Uterus (tissue), 4 donors: ENCODE data around the gene NSRP1. TPM values are rescaled to one million over a fixed set of nuclear protein-coding genes. Genes with fewer than 3 reads are reported as not detected.
"Not testable (repeated sequence)": the region's sequence is repeated elsewhere in the genome, so short reads cannot be mapped to it uniquely, and the experiment has no call there.

Experiments
- DNase-seq, 2 donors: peaks; one replicate each; pipeline ENCODE4 v3.0.0-alpha.2; 2019 to 2020
- H3K27ac ChIP-seq, 2 donors: fragments of 200-600 bp; sonication (generic); 1 replicate in 1 of 2; 2 replicates in 1 of 2; pipeline ENCODE4 v1.5.1; 2016 to 2018
- H3K27me3 ChIP-seq, 2 donors: fragments of 200-600 bp; sonication (generic); one replicate each; pipeline ENCODE4 v1.5.1; 2018 to 2019; ENCODE audit warnings: control low read depth in 1 of 2
- H3K36me3 ChIP-seq, 2 donors: fragments of 200-600 bp; sonication (generic); one replicate each; pipeline ENCODE4 v1.5.1; 2019; ENCODE audit warnings: control low read depth in 1 of 2
- H3K4me1 ChIP-seq, 2 donors: fragments of 200-600 bp; sonication (generic); one replicate each; pipeline ENCODE4 v1.5.1; 2018 to 2019; ENCODE audit warnings: control low read depth in 1 of 2
- H3K4me3 ChIP-seq, 2 donors: fragments of 200-600 bp; sonication (generic); 1 replicate in 1 of 2; 2 replicates in 1 of 2; pipeline ENCODE4 v1.5.1; 2018 to 2019; ENCODE audit warnings: mild to moderate bottlenecking in 1 of 2
- H3K9me3 ChIP-seq, 2 donors: fragments of 200-600 bp; sonication (generic); one replicate each; pipeline ENCODE4 v1.5.1; 2019; ENCODE audit warnings: control low read depth in 1 of 2
- POLR2A ChIP-seq, 2 donors: fragments of 450-650 bp; IDR thresholded peaks; one replicate each; pipeline ENCODE4 v1.6.1; 2016; ENCODE audit warnings: antibody characterized with exemption in 2 of 2, mild to moderate bottlenecking in 1 of 2, moderate library complexity in 1 of 2
- intact Hi-C: fragments of 100-400 bp; cut with DNase I; formaldehyde crosslinking; loops from one replicate; pipeline ENCODE4 v1.15.1; 2023; ENCODE audit warnings: low total_unique reads
- total RNA-seq, 4 donors: library from RNA; depleted of rRNA in 3 of 4; stranded (reverse); fragments of >200 nt in 3 of 4; gene quantifications; one replicate each; pipeline versions ENCODE4 v1.1.0 to v1.2.4, GENCODE V29; 2014 to 2023
- TF ChIP-seq, protein P1 (sequence below), 4 experiments: fragments of 200-600 bp in 2 of 4; fragments of 450-650 bp in 2 of 4; sonication (generic) in 2 of 4; IDR thresholded peaks; one replicate each; pipeline ENCODE4 v1.5.1; 2016 to 2019; ENCODE audit warnings: antibody characterized with exemption in 4 of 4, mild to moderate bottlenecking in 2 of 4, moderate library complexity in 1 of 4
- donor health status: DM: yes; HTN: yes; CAD: no.

NSRP1 gene
- total RNA-seq, 4 donors from 2014 or later = 8.8 to 53.1 (median 26.8) TPM

- intact Hi-C loops = no loop called here
- Histone ChIP-seq H3K9me3 (no peaks in the 10 kb centered on the region), H3K36me3 (no peaks in the 10 kb centered on the region), H3K27me3 (peaks cover 0 to 4% of the 10 kb centered on the region in 2 donors), H3K4me1 (no peaks in the 10 kb centered on the region), H3K4me3 (peak overlapping the region in 1 of 2 donors; percentile 39), H3K27ac (peak overlapping the region; percentile 40 to 66)
- DNase-seq = peak; percentile 73 to 80
- no peak for TF ChIP-seq POLR2A (IDR thresholded peaks at IDR 0.05)
- TF ChIP-seq, protein P1, sequence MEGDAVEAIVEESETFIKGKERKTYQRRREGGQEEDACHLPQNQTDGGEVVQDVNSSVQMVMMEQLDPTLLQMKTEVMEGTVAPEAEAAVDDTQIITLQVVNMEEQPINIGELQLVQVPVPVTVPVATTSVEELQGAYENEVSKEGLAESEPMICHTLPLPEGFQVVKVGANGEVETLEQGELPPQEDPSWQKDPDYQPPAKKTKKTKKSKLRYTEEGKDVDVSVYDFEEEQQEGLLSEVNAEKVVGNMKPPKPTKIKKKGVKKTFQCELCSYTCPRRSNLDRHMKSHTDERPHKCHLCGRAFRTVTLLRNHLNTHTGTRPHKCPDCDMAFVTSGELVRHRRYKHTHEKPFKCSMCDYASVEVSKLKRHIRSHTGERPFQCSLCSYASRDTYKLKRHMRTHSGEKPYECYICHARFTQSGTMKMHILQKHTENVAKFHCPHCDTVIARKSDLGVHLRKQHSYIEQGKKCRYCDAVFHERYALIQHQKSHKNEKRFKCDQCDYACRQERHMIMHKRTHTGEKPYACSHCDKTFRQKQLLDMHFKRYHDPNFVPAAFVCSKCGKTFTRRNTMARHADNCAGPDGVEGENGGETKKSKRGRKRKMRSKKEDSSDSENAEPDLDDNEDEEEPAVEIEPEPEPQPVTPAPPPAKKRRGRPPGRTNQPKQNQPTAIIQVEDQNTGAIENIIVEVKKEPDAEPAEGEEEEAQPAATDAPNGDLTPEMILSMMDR (IDR thresholded peaks at IDR 0.05) = peak; percentile 78 to 90 (median 81)
These were observed 11.9 kb upstream of the NSRP1 start for GRCh38 chr17:30104575-30105339.

DNA sequence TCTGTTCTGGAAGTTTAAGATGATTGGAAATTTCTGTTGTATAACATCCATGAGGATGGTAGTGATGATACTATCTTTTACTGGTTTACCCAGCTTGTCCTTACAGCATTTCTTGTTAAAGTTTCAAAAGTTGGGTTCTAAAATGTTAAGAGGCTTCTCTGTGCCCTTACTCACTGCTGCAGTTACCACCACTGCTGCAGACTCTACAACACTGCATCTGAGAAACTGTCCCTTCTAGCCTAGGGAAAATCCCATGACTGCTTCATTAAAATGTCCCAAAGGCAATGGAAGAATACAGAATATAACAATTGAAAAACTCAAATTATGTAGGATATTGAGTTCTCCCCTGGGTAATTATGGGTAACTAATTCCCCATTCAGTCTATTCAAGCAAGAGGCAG is 3.8 kb upstream of the NSRP1 start:
- no peak for DNase-seq
- no peaks in the 10 kb centered on the region for H3K9me3 ChIP-seq
- intact Hi-C loops = no loop called here
- no peaks in the 10 kb centered on the region for H3K36me3 ChIP-seq
- H3K27me3 ChIP-seq = peaks cover 0 to 4% of the 10 kb centered on the region in 2 donors
- H3K4me1 ChIP-seq = no peaks in the 10 kb centered on the region
- no peak for TF ChIP-seq POLR2A (IDR thresholded peaks at IDR 0.05)
- TF ChIP-seq, protein P1 (IDR thresholded peaks at IDR 0.05) = no peak
- H3K4me3 ChIP-seq = no peak overlapping the region
- no peak overlapping the region for H3K27ac ChIP-seq

GRCh38 chr17:30113213-30113612 is 3.4 kb upstream of the NSRP1 start:
- no peaks in the 10 kb centered on the region for H3K4me1 ChIP-seq
- no peak overlapping the region for H3K27ac ChIP-seq
- H3K9me3 ChIP-seq = no peaks in the 10 kb centered on the region
- no peaks in the 10 kb centered on the region for H3K27me3 ChIP-seq
- no peaks in the 10 kb centered on the region for H3K36me3 ChIP-seq
- no peak for TF ChIP-seq POLR2A (IDR thresholded peaks at IDR 0.05)
- TF ChIP-seq, protein P1 (IDR thresholded peaks at IDR 0.05) = no peak
- no peak for DNase-seq
- no peak overlapping the region for H3K4me3 ChIP-seq
- intact Hi-C loops = no loop called here

DNA sequence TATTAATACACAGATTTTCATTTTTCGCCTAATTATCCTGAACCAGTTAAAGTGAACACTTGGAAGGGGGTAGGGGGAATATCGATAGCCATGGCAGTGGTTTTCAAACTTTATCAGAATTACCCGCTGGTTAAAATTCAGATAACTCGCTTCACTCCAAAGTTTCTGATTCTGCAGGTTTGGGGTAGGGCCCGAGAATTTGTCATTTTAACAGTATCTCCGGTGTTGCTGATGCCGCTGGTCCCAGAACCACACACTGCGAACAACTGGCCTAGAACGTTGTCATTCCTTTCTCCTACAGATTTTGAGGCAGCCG is 313 bp upstream of the NSRP1 start:
- H3K36me3 ChIP-seq = no peaks in the 10 kb centered on the region
- no peak for DNase-seq
- no peaks in the 10 kb centered on the region for H3K9me3 ChIP-seq
- H3K27me3 ChIP-seq = no peaks in the 10 kb centered on the region
- intact Hi-C loops = no loop called here
- no peaks in the 10 kb centered on the region for H3K4me1 ChIP-seq
- TF ChIP-seq POLR2A (IDR thresholded peaks at IDR 0.05) = no peak
- TF ChIP-seq, protein P1 (IDR thresholded peaks at IDR 0.05) = no peak
- peak overlapping the region; percentile 94 to 98 for H3K27ac ChIP-seq
- peak overlapping the region; percentile 64 to 65 for H3K4me3 ChIP-seq

DNA sequence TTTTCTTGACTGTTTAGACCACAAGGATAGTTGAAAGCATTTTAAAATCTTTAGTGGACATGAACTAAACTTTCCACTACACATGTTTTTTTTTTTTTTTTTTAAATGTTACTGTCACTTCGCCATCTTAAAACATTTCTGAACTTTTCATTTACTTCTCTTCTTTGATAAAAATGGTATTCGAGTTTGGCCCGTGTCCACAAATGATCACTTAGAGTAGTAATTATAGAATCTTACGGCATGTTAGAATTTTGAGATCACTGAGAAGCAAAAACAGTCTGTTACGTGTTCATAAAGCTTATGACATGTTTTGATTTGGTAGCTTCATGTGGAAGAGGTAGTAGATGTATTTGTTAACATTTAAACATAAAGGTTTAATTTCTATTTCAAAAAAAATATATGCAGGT is 1.1 kb downstream of the NSRP1 start:
- intact Hi-C loops = no loop called here
- no peaks in the 10 kb centered on the region for H3K27me3 ChIP-seq

DNA sequence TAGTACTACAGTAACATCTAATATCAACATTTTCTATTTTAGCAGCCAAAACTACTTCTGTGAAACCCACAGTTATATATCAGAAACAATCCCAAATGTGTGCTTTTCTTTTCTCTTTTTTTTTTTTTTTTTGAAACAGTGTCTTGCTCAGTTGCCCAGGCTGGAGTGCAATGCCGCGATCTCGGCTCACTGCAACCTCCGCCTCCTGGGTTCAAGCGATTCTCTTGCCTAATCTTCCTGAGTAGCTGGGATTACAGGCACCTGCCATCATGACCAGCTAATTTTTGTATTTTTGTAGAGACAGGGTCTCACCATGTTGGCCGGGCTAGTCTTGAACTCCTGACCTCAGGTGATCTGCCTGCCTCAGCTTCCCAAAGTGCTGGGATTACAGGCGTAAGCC is 2.0 kb downstream of the NSRP1 start:
- H3K27me3 ChIP-seq, H3K9me3 ChIP-seq, H3K4me3 ChIP-seq, intact Hi-C loops, DNase-seq, H3K27ac ChIP-seq, H3K4me1 ChIP-seq, H3K36me3 ChIP-seq: not testable (repeated sequence)

More for the DNA sequence above, 1.1 kb downstream of the NSRP1 start:
- peak overlapping the region; percentile 94 to 98 for H3K27ac ChIP-seq
- no peaks in the 10 kb centered on the region for H3K4me1 ChIP-seq
- no peaks in the 10 kb centered on the region for H3K36me3 ChIP-seq
- no peak for TF ChIP-seq POLR2A (IDR thresholded peaks at IDR 0.05)
- TF ChIP-seq, protein P1 (IDR thresholded peaks at IDR 0.05) = no peak
- no peaks in the 10 kb centered on the region for H3K9me3 ChIP-seq
- H3K4me3 ChIP-seq = peak overlapping the region; percentile 64 to 65
- no peak for DNase-seq
